Upper lobe of right lung (tissue), 1 donor: Measurements from ENCODE around the gene USP43. TPM values are rescaled to one million over a fixed set of nuclear protein-coding genes. Genes with fewer than 3 reads are reported as not detected.
"Not testable (repeated sequence)": the region's sequence is repeated elsewhere in the genome, so short reads cannot be mapped to it uniquely, and the experiment has no call there.

Experiments used
- ATAC-seq: fragments of 200-7000 bp; cut with Tn5 transposase; one replicate; pipeline ENCODE4 v1.9.1; 2020; ENCODE audit warnings: mild to moderate bottlenecking, moderate library complexity
- DNase-seq: peaks from one replicate; pipeline ENCODE4 v3.0.0-alpha.2; 2020
- H3K27ac ChIP-seq: fragments of 200-600 bp; one replicate; pipeline ENCODE4 v1.8.0; 2022
- H3K27me3 ChIP-seq: fragments of 200-600 bp; one replicate; pipeline ENCODE4 v1.8.0; 2022; ENCODE audit warnings: mild to moderate bottlenecking
- H3K36me3 ChIP-seq: fragments of 200-600 bp; one replicate; pipeline ENCODE4 v1.8.0; 2022
- H3K4me1 ChIP-seq: fragments of 200-600 bp; one replicate; pipeline ENCODE4 v1.8.0; 2022
- H3K4me3 ChIP-seq: fragments of 200-600 bp; one replicate; pipeline ENCODE4 v1.8.0; 2022; ENCODE audit warnings: mild to moderate bottlenecking
- H3K9me3 ChIP-seq: fragments of 200-600 bp; one replicate; pipeline ENCODE4 v1.8.0; 2022
- intact Hi-C: fragments of 100-400 bp; cut with DNase I; formaldehyde crosslinking; loops from one replicate; pipeline ENCODE4 v1.11.0; 2022
- total RNA-seq: library from RNA; stranded (reverse); fragmentation: NEBNext Ultra II Directional; extraction: Animal tissue kit (Norgen Biotek cat#: 25700); gene quantifications from one replicate; pipeline ENCODE4 v1.2.1, GENCODE V29; 2021
- TF ChIP-seq, protein P1 (sequence below): fragments of 200-600 bp; IDR thresholded peaks from one replicate; pipeline ENCODE4 v1.8.0; 2022; ENCODE audit warnings: antibody characterized with exemption
- donor health status: DM: no; HTN: yes; CAD: no; lungs with severe emphysema.

USP43 gene
- total RNA-seq, 1 donor from 2014 or later: 4.3 TPM

DNA sequence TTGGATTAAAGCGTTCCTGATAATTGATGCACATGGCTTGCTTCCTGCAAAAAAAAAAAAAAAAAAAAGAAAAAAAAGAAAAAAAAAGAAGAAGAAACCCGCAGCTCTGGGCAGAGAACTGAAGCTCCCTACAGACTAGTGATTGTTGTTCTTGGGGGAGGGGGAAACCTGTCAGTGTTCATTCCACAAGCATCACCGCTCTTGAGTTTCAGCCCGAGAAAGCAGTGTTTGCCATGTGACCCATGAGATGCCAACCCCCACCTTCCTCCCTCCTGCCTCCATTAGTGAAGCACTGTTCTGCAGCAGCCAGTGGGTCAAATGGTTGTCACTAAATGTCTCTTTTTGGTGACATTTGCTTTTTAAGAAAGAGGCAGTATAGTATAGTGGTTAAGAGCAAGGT is 1.7 kb downstream of the USP43 start:
- Histone ChIP-seq H3K4me3 (peak overlapping the region; percentile 59), H3K27me3 (peaks cover 20% of the 10 kb centered on the region), H3K4me1 (peaks cover 7% of the 10 kb centered on the region), H3K27ac (no peak overlapping the region), H3K36me3 (no peaks in the 10 kb centered on the region), H3K9me3 (no peaks in the 10 kb centered on the region)
- ATAC-seq: no peak
- no peak for DNase-seq
- TF ChIP-seq, protein P1, sequence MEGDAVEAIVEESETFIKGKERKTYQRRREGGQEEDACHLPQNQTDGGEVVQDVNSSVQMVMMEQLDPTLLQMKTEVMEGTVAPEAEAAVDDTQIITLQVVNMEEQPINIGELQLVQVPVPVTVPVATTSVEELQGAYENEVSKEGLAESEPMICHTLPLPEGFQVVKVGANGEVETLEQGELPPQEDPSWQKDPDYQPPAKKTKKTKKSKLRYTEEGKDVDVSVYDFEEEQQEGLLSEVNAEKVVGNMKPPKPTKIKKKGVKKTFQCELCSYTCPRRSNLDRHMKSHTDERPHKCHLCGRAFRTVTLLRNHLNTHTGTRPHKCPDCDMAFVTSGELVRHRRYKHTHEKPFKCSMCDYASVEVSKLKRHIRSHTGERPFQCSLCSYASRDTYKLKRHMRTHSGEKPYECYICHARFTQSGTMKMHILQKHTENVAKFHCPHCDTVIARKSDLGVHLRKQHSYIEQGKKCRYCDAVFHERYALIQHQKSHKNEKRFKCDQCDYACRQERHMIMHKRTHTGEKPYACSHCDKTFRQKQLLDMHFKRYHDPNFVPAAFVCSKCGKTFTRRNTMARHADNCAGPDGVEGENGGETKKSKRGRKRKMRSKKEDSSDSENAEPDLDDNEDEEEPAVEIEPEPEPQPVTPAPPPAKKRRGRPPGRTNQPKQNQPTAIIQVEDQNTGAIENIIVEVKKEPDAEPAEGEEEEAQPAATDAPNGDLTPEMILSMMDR: no peak
- intact Hi-C loops: no loop called here

DNA sequence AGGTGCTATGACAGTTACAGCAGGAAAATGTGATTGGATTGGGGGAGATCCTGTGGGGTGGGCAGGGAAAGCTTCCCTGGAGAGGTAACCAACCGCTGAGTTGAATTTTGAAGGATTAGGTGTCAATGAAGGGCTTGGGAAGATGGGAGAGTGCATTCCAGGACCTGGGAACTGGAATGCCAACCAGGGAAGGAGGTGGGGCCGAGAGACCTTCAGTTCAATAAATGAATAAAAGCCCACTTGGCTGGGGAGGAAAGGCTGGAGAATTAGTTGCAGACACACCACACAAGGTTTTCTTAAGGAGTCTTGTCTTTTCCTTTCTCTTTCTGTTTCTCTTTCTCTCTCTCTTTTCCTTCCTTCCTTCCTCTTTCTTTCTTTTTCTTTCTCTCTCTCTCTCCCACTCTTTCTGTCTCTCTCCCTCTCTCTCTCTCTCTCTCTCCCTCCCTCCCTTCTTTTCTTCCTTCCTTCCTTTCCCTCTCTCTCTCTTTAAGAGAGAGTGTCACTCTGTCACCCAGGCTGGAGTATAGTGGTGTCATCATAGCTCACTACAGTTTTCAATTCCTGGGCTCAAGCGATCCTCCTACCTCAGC is 3.3 kb downstream of the USP43 start:
- Histone ChIP-seq H3K4me1 (peaks cover 7% of the 10 kb centered on the region), H3K9me3 (no peaks in the 10 kb centered on the region), H3K27ac (no peak overlapping the region), H3K36me3 (no peaks in the 10 kb centered on the region), H3K27me3 (peaks cover 20% of the 10 kb centered on the region), H3K4me3 (no peak overlapping the region)
- intact Hi-C loops: no loop called here
- ATAC-seq (no peak), DNase-seq (no peak)
- TF ChIP-seq, protein P1: no peak

DNA sequence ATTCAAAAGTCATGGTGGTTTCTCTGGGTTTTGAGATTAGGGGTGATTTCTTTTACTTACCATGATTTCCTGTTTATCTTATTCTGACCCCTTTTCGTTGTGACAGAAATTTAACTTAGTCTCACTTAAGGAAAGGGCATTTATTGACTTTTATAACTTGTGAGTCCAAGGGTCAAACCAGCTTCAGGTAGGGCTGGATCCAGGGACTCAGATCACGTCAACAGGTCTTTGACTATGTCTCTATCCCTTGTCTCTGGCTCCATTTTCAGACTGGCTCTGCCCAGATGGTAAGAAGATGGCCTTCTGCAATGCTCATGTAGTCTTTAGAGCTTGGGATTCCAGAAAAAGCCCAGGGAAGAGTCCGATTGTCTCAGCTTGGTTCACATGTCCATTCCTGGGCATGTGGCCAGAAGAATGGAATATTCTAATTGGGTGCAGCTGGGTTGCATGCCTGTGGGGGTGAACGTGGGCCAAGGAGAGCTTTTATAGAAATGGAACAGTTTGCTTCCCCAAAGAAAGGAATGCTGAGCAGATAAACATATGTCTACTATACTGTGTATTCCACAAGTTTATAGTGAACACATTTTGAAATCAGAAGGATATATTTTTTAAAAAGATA is 13.4 kb downstream of the USP43 start:
- Histone ChIP-seq H3K27me3 (no peaks in the 10 kb centered on the region), H3K4me1 (no peaks in the 10 kb centered on the region), H3K36me3 (no peaks in the 10 kb centered on the region), H3K9me3 (no peaks in the 10 kb centered on the region), H3K4me3 (no peak overlapping the region), H3K27ac (no peak overlapping the region)
- intact Hi-C loops: no loop called here
- no peak for DNase-seq
- TF ChIP-seq, protein P1: no peak
- no peak for ATAC-seq

DNA sequence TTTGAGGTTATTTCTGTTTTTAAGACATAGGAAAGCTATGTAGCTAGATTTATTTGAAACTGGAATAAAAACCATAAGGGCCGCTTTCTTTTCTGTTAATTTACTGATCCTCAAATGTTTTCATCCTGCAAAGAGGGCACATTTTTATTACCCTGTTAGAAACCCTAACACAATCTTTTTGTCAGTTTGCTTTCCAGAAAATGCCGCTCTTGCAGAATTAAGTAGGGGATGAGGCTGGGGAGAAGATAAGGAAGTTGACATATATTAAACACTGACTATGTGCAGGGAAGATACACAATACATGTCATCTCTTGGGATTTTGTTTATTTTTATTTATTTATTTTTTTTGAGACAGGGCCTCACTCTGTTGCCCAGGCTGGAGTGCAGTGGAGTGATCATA is 15.7 kb downstream of the USP43 start:
- Histone ChIP-seq H3K4me3 (no peak overlapping the region), H3K9me3 (no peaks in the 10 kb centered on the region), H3K27ac (no peak overlapping the region), H3K27me3 (no peaks in the 10 kb centered on the region), H3K36me3 (no peaks in the 10 kb centered on the region), H3K4me1 (no peaks in the 10 kb centered on the region)
- intact Hi-C loops: no loop called here
- no peak for ATAC-seq
- no peak for DNase-seq
- TF ChIP-seq, protein P1: no peak

DNA sequence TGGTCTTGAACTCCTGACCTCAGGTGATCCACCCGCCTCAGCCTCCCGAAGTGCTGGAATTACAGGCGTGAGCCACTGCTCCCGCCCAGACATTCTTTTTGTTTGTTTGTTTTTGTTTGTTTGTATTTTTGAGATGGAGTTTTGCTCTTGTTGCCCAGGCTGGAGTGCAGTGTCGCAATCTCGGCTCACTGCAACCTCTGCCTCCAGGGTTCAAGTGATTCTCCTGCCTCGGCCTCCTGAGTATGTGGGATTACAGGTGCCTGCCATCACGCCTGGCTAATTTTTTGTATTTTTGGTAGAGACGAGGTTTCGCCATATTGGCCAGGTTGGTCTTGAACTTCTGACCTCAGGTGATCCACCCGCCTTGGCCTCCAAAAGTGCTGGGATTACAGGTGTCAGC is 18.2 kb downstream of the USP43 start:
- intact Hi-C loops, H3K4me3 ChIP-seq, H3K36me3 ChIP-seq, H3K27ac ChIP-seq, DNase-seq, H3K4me1 ChIP-seq, H3K27me3 ChIP-seq, H3K9me3 ChIP-seq, ATAC-seq: not testable (repeated sequence)

DNA sequence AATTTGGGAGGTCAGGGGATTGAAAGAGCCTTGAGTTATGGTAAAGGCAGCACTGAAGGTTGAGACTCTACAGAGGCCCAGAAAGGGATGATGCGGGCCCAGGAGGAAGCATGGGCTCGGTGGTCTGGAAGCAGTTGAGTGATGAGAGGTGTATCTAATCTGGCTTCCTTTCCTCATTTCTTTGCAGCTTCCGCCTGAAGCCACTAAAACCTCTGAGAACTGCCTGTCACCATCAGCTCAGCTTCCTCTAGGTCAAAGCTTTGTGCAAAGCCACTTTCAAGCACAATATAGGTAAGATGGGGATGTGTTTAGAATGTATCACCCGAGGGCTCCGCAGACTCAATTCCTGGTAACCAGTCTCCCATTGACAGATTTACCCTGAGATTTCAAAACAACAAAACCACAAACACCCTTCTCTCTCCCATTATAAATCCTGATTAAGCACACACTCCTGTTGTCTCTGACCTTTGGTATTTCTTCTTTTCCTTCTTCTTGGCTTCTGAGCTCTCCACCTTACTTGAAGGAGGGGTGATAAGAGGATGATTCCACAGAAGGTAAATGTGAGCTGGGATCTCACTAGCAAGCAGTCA is 21.2 kb downstream of the USP43 start:
- intact Hi-C loops: no loop called here
- Histone ChIP-seq H3K4me1 (no peaks in the 10 kb centered on the region), H3K4me3 (no peak overlapping the region), H3K27me3 (no peaks in the 10 kb centered on the region), H3K9me3 (no peaks in the 10 kb centered on the region), H3K36me3 (no peaks in the 10 kb centered on the region), H3K27ac (no peak overlapping the region)
- DNase-seq: no peak
- TF ChIP-seq, protein P1: no peak
- ATAC-seq: no peak
